ENCODE results near the gene MFSD2A.
"Not testable (repeated sequence)": the region's sequence is repeated elsewhere in the genome, so short reads cannot be mapped to it uniquely, and the experiment has no call there.

The MFSD2A gene

DNA sequence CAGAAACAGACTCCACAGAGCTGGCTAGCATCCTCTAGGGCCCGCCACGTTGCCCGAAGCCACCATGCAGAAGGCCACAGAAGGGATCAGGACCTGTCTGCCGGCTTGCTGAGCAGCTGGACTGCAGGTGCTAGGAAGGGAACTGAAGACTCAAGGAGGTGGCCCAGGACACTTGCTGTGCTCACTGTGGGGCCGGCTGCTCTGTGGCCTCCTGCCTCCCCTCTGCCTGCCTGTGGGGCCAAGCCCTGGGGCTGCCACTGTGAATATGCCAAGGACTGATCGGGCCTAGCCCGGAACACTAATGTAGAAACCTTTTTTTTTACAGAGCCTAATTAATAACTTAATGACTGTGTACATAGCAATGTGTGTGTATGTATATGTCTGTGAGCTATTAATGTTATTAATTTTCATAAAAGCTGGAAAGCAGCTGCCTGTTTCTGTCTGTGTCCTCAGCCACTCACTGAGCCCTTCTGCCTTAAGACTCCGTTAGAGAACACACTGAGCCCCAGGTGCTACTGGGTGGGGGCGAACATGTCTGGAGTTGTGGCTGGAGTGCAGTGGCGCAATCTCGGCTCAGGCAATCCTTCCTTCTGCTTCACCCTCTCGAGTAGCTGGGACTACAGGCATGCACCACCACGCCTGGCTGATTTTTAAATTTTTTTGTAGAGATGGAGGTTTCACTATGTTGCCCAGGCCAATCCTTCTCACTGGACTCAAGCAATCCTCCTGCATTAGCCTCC lies 14.8 kb downstream of the MFSD2A start:
- DNase-seq = no peak

DNA sequence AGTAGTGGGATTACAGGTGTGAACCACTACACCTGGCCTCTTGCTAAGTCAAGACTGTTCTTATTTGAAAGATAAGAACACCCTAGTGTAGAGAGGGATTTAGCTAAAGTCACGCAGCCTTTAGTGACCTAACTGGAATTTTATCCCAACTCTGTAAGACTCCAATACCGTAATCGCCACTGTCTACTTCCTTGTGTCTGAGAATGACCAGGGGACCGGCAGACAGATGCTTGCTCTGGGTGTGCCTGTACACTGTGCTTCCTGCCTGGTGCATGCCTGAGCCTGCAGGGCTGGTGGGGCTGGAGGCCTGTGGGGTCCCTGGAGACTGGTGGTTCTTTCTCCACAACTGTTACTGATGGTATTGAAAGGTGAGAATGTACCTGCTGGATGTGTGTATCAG lies 15.3 kb downstream of the MFSD2A start:
- DNase-seq = no peak

DNA sequence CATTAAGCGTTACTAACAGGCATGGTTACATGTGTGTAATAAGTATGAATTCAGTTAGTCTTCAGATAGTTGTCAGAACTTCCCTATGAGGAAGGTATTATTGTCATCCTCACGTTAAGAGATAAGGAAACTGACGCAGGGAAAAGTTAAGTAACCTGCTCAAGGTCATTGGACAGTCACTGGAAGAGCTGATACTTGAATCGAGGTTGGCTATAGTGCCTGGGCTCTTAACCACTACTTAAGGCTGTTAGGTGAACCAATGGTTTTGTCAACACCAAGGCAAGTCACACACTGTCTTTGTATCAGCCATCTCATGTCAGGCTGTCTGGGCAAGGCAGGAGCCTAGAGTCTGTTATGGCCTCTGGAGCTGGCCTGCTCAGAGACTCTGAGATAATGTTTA lies 16.2 kb downstream of the MFSD2A start:
- DNase-seq = no peak

DNA sequence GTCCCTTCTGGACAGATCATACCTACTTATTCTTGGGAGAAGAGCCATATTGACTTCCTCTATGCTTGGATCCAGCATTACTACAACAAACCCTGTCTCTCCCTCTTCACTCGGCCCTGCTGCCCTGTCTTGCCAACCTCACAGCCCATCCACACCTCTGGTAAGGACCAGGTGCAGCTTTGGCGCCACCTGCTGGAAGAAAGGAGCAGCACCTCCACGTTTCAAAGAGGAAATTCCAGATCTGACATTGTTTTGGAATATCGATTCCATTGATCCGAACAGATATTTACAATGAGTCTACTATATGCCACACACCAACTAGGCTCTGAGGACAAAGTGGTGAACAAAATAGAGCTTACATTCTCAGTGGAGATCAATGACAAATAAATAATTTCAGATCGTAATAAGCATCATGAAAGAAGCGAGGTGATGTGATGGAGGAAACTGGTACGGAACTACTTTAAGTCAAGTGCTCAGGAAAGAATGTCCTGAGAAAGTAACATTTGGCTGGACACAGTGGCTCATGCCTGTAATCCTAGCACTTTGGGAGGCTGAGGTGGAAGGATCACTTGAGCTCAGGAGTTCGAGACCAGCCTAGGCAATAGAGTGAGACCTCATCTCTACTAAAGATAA lies 18.7 kb downstream of the MFSD2A start:
- no peak for DNase-seq

DNA sequence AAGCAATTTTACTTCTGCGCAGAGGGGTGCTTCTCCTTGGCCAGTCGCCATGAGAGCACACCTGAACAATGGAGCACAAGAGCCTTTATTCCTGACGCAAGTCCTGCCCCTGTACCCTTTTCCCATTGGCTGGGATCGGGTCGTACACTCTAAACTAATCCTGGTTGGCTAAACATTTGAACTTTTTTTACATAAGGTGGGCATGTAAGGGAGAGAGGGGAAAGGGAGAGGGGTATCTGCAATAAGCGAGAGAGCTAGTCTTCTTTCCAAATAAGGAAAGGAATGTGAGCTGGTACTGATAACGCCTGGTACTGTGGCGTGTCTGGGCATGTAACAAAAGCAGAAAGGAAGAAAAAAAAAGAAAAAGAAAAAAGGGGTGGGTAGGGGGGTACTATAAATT lies 21.8 kb downstream of the MFSD2A start:
- no peak for DNase-seq

DNA sequence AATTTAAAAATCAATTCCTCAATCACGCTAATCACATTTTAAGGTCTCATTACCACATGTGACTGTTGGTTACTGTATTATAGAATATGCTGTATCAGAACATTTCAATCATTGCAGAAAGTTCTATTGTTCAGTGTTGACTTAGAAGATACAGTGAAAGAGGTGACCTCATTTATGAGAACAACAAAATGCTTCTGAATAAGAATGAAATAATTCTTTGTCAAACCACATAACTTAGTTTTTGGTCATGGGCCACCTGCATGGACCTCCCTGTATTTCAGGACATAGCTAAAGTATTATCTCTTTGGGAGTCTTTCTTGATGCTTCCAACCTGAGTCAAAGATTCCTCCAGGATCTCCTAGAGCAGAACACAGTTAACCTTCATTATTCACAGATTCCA lies 22.3 kb downstream of the MFSD2A start:
- DNase-seq = no peak

DNA sequence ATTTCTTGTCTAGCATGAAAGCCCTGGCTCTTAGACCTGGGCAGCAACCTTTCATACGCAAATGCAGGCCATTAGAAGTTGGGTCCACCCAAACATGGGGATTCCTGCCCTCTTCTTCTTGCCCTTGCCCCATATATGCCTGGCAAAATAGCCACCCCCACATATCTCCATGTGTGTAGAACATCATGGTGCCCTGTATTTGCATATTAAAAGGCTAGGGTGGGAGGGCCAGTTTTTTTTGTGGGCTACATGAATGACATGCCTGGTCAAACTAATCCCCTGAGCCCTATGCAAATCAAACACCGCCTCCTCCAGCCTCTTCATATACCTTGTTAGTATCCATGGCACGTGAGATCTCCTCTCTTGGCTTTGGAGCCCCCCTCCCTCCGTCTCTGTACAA lies 24.7 kb downstream of the MFSD2A start:
- no peak for DNase-seq

DNA sequence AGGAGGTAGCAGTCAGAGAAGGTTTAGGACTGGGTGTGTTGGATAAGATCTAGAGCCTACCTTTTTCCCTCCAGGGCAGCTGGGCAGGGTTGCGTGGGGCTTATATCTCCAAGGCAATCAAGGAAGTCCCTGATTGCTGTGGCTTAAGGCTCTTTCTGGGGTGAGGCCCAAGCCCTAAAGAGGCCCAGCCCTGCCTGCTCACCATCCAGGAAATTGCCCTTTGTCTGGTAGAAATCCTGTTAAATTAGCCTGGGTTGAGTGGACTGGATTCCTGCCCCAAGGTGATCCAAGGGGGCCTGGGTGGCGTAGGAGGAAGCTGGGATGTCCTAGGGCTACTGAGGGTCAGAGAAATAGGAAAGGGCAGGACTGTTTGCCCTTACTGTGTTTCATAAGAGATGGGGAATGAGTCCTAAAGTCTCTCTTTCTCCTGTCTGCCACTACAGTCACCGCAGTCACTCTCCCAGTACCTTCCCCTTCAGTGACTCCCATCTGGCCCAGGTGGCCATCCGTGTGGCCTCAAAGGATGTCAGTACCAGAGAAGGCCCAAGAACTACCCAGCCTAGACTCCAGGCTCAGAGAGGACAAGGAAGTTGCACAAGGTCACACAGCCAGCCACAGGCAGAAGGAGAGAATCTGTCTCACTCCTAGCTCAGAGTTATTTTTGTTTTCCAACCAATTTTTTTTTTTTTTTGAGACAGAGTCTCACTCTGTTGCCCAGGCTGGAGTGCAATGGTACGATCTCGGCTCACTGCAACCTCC lies 25.8 kb downstream of the MFSD2A start:
- DNase-seq = no peak

DNA sequence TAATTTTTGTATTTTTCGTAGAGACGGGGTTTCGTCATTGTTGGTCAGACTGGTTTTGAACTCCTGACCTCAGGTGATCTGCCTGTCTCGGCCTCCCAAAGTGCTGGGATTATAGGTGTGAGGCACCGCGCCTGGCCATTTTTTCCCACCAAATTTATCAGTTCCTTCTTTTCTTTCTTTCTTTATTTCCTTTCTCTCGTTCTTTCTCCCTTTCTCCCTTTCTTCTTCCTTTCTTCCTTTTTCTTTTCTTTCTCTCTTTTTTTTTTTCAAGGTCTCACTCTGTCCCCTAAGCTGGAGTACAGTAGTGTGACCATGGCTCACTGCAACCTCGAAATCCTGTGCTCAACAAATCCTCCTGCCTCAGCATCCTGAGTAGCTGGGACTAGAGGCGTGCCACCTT lies 26.4 kb downstream of the MFSD2A start:
- DNase-seq = no peak

DNA sequence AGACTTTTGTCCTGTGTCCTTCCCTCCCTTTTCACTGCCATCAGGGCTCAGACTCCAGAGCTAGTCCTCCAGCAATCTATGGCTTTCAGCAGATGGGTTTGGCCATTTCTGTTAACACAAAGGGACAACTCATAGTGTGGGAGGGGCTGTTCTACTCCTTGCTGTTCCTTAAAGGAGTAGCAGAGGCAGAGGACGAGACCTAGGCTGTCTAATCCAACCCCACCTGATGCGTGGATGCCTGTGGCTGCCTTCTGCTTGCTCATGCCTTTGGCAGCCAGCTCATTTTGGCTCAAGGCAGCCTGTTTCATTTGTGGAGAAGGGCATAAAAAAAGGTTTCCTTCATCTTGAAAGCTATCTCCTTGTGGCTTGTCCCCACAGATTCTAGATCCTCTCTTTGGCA lies 27.0 kb downstream of the MFSD2A start:
- no peak for DNase-seq

DNA sequence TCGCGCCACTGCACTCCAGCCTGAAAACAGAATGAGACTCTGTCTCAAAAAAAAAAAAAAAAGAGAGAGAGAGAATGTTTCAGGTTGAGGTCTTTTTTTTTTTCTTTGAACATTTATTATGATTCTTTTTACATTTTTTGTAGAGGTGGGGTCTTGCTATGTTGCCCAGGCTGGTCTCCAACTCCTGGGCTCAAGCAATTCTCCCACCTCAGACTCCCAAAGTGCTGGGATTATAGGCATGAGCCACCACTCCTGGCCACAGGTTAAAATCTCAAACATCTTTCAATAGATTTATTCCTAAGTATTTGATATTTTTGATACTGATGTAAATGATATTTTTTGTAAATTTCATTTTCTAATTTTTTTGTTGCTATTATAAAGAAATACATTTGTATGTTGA lies 29.5 kb downstream of the MFSD2A start:
- DNase-seq = not testable (repeated sequence)

DNA sequence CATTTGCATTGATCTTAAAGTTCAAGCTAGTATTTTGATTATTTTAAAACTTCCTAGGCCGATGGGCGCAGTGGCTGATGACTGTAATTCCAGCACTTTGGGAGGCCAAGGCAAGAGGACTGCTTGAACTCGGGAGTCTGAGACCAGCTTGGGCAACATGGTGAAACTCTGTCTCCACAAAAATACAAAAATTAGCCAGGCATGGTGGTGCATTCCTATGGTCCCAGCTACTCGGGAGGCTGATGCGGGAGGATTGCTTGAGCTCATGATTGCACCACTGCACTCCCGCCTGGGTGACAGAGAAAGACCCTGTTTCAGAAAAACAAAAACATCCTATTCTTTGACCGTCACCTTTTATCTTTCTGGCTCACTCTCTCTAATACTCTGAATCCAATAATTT lies 30.0 kb downstream of the MFSD2A start:
- DNase-seq = no peak

DNA sequence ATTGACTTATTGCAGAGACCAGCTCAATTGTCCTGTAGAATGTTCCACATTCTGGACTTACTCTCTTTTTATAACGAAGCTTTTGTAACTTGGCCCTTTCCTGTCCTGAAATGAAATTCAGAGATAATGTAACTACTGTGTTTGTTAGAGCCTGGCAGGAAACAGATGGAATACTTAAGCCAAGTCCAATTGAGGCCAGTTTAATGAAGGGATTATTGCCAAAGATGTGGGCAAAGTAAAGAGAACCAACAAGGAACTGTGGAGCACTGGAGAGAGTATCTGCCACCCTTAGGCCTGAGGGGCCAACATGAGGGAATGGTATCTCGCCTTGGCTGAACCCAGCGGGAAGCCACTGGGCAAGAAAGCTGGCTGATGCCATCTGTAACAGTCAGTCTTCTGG lies 32.9 kb downstream of the MFSD2A start:
- no peak for DNase-seq

DNA sequence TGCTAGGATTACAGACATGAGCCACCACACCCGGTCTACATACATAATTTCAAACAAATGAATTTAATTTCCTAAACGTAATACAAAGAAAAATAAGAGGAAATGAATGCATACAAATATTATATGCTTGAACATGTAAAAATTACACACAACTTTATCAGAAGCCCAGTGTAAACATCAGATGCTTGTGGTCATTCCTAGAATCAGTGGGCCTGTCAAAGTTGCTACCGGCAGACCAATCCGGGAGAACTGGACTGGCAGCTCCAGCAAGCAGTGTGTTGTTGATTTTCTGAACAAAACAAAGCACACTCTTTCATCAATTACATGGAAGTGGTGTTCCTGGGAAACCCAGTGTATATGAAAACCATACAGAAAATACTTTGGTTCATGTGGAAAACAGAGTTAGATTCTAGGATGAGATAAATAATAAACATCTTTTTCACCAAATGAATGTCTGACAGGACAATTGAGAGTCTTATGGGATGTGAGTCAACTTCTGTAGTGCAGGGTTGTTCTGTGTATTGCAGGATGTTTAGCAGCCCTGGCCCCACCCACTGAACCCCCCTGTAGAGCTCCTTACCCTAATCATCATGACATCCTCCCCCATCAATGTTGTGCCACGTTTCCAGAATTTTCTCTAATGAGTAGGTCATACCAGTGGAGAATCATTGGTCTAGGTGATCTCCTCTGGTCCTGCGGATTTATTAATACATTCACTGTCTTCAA lies 33.8 kb downstream of the MFSD2A start:
- DNase-seq = no peak

DNA sequence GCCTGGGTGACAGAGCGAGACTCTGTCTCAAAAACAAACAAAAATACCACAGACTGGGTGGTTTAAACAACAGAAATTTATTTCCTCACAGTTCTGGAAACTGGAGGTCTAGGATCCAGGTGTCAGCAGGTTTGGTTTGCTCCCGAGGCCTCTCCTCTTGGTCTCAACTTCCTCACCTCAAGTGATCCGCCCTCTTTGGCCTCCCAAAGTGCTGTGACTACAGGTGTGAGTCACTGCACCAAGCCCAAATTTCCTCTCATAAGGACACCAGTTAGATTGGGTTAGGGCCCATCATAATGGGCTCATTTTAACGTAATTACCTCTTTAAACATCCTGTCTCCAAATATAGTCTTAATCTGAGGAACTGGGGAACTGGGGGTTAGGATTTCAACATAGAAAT lies 35.5 kb downstream of the MFSD2A start:
- no peak for DNase-seq

DNA sequence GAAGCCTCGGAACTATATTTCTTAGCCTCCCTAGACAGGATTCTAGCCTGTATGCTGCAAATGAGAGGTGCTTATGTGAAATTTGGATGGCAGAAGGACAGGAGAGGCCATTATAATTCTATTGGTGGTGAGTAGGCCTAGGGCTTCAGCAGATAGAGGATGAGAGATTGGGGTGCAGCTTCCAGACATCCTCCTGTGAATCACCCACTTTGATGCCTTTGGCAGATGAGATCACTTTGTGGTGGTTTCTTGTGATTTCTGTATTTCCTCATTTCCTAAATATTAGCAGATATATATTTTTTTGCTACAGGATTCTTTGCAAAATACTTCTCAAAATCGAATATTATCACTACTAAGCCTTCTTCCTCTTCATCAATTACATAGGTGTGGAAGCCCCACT lies 37.3 kb downstream of the MFSD2A start:
- DNase-seq = no peak

DNA sequence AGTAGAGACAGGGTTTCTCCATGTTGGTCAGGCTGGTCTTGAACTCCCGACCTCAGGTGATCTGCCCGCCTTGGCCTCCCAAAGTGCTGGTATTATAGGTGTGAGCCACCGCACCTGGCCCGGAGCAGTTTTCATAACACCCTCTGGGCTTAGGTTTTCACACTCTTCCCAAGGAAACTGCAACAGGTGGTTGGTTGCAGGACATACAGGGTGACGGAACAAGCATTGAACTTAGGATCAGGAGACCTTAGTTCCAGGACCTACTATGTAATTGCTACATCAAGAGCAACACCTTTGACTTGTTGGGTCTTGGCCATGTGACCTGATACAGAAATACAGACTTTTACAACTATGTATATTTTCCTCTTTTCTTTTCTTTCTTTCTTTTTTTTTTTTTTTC lies 37.9 kb downstream of the MFSD2A start:
- DNase-seq = no peak

DNA sequence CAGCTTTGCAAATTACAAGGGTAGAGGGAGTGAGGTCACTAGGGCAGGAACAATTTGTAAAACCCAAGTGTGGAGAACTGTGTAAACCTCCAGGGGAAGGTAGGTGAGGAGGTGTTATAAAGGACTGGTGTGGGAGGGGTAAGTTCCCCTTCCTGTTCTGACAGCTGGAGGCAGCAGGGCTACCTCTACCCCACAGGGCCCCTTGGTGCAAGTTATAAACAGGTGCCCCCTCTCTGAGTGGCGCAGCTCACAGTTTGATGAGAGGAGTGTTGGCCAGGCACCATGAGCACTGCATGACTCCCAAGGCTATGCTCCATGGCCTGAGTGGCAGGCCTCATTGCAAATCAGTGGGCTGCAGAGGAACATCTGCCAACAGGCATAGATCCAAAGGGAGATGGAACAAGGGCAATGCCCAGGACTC lies 41.0 kb downstream of the MFSD2A start:
- no peak for DNase-seq

DNA sequence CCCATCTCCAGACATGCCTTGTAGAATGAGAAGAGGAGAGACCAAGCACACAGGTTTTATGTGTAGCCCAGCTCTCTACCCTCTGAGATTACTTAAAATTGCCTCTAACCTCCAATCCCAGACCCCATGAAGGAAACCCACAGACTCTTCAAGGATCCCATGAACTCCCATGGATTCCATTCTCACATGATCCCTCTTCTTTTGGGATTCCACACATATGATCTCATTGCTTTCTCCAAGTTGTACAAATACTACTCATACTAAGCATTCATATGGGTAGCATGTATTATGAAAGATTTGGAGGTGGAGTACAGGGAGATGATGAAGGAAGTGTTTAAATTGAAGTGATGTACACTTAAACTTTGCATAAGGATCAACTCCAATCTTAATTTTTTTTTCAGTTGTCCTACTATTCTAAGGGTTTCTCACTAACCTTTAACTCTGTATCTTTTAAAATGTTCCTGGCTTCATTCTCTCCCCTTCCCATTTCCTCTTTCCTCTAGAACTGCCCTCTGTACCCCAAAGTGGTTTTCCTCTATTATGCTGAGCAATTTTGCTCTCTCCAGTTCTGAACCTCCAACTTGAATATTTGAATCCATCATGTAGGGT lies 41.6 kb downstream of the MFSD2A start:
- no peak for DNase-seq

DNA sequence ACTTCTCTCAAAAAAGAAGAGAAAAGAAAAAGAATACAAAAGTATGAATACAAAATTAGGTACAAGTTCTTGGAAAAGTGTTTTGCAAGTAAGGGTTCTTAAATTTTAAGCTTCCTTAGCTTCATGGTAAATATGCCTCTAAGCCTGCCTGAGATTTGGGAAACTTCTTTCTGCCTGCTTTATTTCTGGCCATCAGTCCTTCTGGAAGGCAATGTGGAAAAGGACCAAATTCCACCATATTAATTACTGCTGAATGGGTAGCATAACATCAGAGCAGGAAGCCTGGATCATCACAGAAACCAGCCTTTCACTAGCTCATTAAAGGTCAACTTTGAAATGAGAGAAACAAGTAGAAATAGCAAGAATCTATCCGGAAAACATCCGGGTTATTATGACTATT lies 46.5 kb downstream of the MFSD2A start:
- no peak for DNase-seq

DNA sequence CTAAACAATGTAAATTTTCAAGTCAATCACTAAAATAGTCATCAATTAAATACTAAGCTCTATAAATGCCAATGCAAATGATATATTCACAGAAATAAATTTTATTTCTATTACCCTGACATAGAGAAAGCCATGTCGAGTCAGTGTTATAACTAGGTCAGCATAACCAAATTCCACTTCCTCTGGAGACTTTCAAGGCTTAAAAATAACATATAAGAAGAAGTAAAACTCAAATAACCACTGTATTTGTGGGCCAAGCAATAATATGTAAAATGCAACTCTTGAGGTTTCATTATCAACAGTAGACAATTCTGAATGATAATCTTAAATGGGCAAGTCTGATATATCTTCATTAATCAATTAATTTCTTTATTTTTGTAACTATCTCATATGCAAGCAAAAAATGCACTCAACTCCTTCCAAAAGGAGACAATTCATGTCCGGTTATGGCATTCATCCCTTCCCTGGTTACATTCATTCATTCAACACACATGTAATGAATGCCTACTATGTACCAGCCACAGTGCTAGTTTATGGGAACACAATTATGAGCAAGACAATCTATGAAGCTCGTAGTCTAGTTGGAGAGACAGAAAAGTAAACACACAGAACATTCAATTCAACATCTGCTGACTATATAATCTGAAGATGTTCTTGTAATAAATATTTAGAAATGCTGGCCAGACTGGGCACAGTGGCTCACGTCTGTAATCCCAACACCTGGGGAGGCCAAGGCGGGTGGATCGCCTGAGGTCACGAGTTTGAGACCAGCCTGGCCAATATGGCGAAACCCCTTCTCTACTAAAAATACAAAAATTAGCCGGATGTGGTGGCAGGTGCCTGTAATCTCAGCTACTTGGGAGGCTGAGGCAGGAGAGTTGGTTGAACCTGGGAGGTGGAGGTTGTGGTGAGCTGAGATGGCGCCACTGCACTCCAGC lies 48.5 kb downstream of the MFSD2A start:
- DNase-seq = no peak

DNA sequence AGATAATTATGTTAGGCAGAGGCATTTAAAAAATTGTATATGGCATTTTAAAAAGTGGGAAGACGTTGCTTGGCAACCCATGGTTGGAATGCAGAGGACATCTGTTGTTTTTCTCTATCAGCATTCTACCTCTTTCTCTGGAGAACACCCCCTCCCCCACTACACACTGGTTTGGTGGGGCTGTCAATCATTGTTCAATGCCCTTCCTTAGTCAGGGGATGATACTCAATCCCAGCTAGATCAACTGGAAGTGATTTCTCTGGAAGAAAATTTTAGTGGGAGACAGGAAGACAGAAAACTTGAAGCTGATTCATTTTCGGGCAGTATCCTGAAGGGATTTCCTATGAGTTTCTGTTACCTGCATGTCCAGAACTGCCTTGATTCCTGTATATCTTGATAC lies 49.9 kb downstream of the MFSD2A start:
- DNase-seq = no peak
